Measurements from ENCODE around the gene MAGEC2.

MAGEC2 gene, protein sequence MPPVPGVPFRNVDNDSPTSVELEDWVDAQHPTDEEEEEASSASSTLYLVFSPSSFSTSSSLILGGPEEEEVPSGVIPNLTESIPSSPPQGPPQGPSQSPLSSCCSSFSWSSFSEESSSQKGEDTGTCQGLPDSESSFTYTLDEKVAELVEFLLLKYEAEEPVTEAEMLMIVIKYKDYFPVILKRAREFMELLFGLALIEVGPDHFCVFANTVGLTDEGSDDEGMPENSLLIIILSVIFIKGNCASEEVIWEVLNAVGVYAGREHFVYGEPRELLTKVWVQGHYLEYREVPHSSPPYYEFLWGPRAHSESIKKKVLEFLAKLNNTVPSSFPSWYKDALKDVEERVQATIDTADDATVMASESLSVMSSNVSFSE

GRCh38 chrX:142204522-142205433, at the start of gene MAGEC2:
Gene MAGEC2 (minus strand): TSS chrX:142205290. CDS start chrX:142203987, 1,303 bp downstream.
- no peak for DNase-seq (ENCODE audit: low read depth in 2 of 2)

- no peak for DNase-seq (ENCODE audit: low read depth in 2 of 2)
Observed at GRCh38 chrX:142251680-142252079, 46.6 kb upstream of the MAGEC2 start.

DNA sequence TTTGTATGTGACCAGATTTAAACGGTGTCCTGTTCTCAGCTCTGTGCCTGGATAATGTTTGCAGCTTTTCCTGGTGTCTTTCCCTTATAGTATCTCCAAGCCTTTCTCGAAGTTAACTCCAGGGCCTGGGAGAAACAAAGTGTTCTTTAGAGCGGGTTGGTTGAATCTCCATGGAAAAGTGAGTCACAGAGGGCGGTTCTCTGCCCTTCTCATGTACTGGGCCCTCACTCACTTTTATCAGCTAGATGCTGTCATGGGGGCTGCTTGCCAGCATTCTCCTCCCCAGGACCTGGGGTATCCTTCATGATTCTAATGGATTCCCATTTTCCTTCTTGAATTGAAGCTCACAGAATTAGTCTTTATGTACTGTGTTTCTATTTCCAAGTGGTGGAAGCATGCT, 46.1 kb upstream of the MAGEC2 start:
- no peak for DNase-seq (ENCODE audit: low read depth in 2 of 2)

GRCh38 chrX:142250502-142250901, 45.4 kb upstream of the MAGEC2 start:
- no peak for DNase-seq (ENCODE audit: low read depth in 2 of 2)

- no peak for DNase-seq (ENCODE audit: low read depth in 2 of 2)
Observed at GRCh38 chrX:142249721-142250120, 44.6 kb upstream of the MAGEC2 start.

DNA sequence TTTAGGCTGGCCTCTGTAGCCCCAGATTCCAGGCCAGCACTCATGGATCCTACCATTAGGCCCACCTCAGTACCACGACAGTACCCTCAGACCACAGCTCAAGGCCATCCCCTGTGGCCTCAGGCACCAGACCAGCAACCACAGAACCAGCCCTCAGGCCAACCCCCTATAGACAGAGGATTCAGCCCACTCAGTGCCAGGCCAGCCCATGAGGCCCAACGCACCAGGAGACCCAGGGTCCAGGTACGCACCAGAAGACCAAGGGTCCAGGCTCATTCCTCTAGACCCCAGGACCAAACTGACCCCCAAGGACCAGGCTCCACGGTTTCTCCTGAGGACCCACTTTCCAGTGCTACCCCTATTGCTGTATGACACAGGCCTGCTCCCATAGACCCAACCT, 39.5 kb upstream of the MAGEC2 start:
- DNase-seq (ENCODE audit: low read depth in 2 of 2): no peak

- no peak for DNase-seq (ENCODE audit: low read depth in 2 of 2)
Observed at GRCh38 chrX:142238536-142238935, 33.4 kb upstream of the MAGEC2 start.

DNA sequence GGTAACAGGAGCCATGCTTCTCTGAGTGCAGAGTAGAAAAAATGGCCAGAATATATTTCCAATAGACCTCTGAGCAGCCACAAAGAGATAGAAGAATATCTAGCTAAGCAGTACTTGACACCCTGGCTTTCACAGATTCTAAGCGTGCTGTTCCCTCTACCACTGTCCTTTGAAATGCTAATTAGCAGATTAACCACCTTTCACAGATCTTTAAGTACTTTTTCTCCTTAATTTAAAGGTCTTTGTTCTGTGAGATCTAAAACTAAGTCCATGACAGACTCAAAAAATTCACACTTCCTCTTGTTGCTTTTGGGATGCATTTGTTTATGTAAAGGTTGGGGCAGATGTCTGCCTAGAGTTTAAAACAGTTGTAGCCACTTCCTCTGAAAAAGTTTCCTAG, 28.3 kb upstream of the MAGEC2 start:
- DNase-seq (ENCODE audit: low read depth in 2 of 2): no peak

- DNase-seq (ENCODE audit: low read depth in 2 of 2): no peak
Observed at GRCh38 chrX:142214081-142214480, 9.0 kb upstream of the MAGEC2 start.

DNA sequence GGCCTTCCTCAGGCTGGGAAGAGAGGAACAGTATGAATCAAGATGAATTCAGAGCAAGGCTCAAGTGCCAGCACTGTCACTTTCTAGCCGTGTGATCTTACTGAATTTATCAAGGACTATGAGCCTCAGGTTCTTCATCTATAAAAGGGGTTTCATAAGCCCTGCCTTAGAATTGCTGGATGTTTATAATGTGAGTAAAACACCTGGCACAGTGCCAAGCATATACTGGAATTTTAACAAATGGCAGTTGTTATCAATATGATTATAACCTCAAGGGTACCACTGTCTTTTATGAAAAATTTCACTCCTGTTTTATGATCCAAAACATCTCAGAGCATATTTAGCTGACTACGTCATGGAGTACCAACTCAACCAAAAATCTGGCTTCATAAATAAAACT, 4.0 kb downstream of the MAGEC2 start:
- DNase-seq (ENCODE audit: low read depth in 2 of 2): no peak

- no peak for DNase-seq (ENCODE audit: low read depth in 2 of 2)
Observed at GRCh38 chrX:142186103-142186502, 19.0 kb downstream of the MAGEC2 start.

- DNase-seq (ENCODE audit: low read depth in 2 of 2): no peak
Observed at GRCh38 chrX:142184756-142185602, 20.1 kb downstream of the MAGEC2 start.

DNA sequence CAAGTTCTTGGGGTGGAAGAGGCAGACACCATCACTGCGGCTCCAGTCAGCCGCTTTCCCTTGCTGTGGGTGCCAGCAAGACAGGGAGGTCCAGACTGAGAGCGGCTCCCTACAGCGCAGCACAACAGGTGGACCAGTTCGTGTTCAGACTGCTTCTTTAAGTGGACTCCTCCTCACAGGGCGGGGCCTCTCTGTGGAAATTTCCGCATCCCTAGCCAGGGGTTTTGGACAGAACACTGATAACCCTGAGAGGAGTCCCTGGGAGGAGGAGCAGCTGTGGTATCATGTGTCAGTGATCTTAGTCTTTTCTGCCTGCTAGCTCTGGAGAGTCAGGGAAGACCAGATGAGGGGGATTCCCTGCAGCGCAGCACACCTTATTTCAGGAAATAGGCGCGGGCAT, 48.5 kb downstream of the MAGEC2 start:
- DNase-seq (ENCODE audit: low read depth in 2 of 2): no peak

Data from stimulated activated CD8-positive, alpha-beta memory T cell treated with anti-CD3 and anti-CD28 coated beads, Interleukin-2, amount 100 ng/mL, for 48 hours (primary cell).